NCI-H1436 (cell line): Measurements from ENCODE around the gene KIF27.
A peak's percentile ranks its signal among the peaks of the same experiment; 100 is the strongest.
"Not testable (repeated sequence)": the region's sequence is repeated elsewhere in the genome, so short reads cannot be mapped to it uniquely, and the experiment has no call there.

Experiments
- DNase-seq: peaks from one replicate; lab custom pipeline; 2025; lab: John Stamatoyannopoulos, UW

KIF27 gene, protein sequence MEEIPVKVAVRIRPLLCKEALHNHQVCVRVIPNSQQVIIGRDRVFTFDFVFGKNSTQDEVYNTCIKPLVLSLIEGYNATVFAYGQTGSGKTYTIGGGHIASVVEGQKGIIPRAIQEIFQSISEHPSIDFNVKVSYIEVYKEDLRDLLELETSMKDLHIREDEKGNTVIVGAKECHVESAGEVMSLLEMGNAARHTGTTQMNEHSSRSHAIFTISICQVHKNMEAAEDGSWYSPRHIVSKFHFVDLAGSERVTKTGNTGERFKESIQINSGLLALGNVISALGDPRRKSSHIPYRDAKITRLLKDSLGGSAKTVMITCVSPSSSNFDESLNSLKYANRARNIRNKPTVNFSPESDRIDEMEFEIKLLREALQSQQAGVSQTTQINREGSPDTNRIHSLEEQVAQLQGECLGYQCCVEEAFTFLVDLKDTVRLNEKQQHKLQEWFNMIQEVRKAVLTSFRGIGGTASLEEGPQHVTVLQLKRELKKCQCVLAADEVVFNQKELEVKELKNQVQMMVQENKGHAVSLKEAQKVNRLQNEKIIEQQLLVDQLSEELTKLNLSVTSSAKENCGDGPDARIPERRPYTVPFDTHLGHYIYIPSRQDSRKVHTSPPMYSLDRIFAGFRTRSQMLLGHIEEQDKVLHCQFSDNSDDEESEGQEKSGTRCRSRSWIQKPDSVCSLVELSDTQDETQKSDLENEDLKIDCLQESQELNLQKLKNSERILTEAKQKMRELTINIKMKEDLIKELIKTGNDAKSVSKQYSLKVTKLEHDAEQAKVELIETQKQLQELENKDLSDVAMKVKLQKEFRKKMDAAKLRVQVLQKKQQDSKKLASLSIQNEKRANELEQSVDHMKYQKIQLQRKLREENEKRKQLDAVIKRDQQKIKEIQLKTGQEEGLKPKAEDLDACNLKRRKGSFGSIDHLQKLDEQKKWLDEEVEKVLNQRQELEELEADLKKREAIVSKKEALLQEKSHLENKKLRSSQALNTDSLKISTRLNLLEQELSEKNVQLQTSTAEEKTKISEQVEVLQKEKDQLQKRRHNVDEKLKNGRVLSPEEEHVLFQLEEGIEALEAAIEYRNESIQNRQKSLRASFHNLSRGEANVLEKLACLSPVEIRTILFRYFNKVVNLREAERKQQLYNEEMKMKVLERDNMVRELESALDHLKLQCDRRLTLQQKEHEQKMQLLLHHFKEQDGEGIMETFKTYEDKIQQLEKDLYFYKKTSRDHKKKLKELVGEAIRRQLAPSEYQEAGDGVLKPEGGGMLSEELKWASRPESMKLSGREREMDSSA (N-terminal part only)

DNA sequence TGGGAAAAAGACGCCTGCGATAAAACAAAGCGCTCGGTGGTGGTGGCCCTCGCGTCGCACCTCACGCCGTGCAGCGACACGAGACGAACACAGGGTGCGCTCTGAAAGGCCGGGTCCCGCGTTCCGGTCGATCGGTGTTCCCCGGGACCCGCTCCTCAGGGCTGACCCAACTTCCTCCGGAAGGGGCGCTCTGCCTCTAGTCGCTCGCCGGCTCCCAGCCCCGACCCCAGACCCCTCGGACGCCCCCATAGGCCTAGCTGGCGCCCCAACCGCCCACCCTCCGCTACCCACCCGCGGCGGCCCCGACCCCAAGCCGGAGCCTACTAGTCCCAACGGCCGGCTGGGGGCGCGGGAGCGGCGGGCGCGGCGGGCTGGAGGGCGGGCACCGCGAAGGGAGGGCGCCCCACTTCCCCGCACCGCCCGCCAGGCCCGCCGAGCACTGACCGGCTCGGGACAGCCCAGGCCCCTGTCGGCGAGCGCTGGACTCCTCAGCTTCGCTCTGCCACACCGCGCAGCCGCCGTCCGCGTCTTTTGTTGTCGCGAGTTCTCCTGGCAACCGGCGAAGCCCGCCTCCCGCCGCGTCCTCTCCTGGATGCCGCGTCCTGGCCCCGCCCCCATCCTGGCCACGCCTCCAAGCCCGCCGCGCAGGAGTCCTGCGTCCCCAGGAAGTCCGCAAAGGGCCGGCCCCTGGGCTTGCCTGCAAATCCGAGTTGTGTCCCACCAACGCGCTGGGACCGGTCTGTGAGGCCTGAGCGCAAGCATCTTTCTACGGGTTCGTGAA, at the start of gene KIF27:
Gene KIF27, minus strand, starts transcription at position 506 of the 781 bp plus-strand sequence. CDS start 5,841 bp downstream, outside the sequence.
- peak; percentile 92 for DNase-seq

GRCh38 chr9:83969602-83970001, 48.4 kb upstream of the KIF27 start:
- DNase-seq, result no peak

DNA sequence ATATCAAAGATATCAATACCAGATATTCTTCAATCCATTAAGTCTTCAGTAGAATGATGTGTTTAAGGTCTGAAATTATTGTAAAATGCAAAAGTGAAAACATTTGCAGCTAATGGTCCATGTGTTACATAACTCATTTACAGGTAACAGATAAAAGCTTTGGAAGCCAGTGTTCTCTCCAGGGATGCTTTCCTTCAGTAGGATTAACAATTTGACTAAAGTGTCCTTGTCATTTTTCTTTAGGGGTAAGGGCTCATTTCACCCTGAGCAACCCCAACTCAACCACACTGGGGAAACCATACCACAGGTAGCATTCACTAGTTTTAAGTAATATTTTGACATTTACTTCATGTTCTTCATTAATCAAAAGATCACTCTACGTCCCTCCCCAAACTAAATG, 45.8 kb upstream of the KIF27 start:
- DNase-seq, result no peak

DNA sequence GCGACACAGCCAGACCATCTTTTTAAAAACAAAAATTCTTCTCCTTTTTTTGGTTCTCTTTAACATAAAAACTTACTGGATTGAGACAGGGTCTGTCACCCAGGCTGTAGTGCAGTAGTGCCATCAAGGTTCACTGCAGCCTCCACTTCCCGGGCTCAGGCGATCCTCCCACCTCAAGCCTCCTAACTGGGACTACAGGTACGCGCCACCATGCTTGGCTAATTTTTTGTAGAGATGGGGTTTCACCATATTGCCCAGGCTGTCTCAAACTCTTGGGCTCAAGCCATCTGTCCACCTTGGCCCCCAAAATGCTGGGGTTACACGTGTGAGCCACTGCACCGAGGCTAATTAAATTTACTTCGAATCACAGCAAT, 45.0 kb upstream of the KIF27 start:
- DNase-seq, result no peak

DNA sequence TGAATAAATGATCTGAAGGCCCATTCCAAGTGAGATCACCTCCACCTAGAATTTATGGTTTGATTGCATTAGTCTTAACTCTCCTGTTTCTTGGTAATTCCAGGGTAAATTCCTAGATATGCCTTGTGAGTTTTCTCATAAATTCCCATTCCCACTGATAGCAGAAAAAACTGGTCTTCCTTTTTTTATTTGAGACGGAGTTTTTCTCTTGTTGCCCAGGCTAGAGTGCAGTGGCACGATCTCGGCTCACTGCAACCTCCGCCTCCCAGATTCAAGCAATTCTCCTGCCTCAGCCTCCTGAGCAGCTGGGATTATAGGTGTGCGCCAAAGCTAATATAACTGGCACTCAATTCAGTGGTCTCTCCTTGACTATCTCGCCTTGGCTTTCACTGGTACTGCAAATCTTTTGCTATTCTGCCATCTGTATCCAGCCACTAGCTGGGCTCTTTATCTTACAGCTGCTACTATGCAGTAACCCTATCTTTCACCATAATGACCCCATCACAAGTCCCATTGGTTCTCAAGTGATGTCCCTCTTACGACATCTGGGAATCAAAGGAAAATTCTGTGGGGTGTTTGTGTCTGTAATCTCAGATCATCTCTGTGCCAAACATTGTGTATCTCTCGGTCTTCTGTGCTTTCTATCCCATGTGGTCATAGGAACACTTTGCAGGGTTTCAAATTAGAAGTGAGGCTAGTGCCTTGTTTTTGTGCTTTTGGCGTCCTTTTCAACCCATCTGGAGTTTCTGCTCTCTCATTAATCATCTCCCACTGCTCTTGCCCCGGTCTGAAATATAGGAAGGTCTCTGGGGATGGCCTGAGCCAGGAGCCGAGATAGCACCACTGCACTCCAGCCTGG, 44.3 kb upstream of the KIF27 start:
- DNase-seq, result no peak

GRCh38 chr9:83964973-83965349, 43.7 kb upstream of the KIF27 start:
- no peak for DNase-seq

GRCh38 chr9:83962165-83962564, 40.9 kb upstream of the KIF27 start:
- no peak for DNase-seq

- DNase-seq, result no peak
These were observed 39.8 kb upstream of the KIF27 start for GRCh38 chr9:83960991-83961390.

DNA sequence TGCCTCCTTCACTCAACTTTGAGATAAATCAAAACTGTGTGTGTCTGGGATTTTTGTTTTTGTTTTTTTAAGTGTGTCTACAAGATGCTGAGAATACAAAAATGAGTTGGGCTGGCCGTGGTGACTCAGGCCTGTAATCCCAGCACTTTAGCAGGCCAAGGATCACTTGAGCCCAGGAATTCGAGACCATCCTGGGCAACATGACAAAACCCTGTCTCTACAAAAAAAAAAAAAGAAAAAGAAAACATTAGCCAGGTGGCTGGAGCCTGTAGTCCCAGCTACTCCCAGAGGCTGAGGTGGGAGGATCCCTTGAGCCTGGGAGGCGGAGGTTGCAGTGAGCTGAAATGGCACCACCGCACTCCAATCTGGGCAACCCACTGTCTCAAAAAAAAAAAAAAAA, 37.8 kb upstream of the KIF27 start:
- no peak for DNase-seq

DNA sequence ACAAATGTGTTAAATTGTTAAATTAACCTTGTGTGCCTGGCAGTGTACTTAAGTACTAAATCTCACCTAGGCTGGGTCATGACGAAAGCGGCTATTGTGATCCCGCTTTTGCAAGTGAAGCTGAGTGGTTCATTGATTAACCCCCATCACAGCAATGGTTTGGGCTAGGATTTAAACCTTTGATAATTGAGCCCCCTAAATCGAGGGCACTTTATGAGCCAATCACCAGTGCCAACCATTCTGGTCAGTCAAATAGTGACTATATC, 35.9 kb upstream of the KIF27 start:
- no peak for DNase-seq

DNA sequence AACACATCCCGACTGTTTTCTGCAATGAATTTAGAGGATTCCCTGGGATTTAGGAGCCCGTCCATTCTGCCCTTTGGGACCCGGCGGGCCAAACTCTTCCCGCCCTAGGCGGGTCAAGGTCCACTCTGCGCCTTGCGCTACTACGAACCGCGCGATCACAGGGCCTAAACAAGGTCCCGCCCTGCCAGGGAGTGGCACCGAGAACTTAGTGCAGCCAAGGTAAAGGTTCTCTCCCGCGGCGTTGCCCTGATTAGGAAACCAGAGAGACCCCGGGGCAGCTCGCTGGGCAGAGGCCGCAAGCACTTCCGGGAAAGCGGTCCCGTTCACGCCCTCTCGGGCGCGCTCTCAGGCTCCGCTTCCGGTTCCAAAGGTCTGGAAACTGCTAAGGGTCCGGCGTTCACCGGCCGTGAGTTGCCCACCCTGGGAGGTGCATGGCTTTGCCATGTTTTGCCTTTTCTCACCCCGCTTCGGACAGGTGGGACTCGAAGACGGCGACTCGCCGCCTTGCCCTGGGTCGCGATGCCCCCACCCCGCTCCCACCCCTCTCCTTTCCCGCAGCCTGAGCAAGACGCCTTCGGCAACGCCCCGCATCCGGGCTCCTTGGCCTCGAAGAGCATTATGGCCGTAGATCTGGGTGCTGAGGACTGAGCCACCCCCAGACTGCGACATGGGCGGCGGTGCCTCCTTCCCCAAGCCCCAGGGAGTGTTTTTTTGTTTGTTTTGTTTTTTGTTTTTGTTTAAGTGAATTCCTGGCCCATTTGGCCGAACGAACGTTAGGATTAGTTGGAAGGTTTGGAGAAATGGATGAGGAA, 35.4 kb upstream of the KIF27 start:
- peak; percentile 56 for DNase-seq

DNA sequence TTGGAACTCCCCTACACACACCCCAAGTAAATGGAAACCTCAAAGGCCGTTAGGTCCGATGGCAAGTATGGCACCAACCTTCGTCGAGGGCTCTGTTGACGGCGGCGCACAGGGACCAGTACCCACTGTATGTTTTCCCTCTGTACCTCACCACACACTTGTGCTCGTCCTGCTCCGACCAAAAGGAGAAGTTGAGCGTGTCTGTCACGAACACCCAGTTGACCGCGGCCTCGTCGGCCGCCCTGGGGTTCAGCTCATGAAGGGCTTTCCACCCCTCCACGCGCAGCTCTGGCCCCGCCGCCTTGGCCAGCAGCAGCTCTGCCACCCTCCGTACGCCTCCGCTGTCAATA, 34.8 kb upstream of the KIF27 start:
- DNase-seq, result no peak

DNA sequence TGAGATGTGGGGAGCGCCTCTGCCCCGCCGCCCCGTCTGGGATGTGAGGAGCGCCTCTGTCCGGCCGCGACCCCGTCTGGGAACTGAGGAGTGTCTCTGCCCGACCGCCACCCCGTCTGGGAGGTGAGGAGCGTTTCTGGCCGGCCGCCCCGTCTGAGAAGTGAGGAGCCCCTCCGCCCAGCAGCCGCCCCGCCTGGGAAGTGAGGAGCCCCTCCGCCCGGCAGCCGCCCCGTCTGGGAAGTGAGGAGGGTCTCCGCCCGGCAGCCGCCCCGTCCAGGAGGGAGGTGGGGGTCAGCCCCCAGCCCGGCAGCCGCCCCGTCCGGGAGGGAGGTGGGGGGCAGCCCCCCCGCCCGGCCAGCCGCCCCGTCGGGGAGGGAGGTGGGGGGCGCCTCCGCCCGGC, 26.9 kb upstream of the KIF27 start:
- not testable (repeated sequence) for DNase-seq

DNA sequence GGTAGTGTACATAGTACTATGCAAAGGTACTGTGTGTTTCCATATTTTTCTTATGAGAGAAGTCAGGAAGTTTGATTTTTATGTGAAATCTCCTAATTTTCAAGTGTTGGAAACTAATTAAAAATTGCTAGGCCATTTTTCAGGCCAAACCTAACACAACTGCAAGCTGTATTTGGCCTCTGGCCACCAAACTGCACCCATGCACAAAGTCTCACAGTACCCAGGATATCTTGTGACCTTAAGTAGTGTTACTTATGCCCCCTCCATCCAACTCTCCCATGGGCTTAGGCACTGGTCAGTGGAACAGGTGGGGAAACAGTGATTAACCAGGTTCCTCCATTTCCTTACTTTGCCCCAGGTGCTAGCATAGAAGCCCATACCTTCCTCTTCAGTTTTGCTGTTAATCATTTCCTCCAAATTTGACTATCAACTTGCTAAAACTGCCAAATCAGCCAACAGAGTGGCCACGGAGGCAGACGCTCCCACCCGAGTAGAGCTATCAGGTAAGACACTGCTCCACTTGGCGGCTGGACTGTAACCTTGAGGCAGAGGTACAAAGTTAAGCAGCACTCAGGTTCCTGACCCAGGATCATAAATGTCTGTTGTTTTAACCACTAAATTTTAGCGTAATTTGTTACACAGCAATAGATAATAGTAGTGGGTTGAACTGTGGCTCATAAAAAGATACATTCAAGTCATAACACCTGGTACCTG, 19.5 kb upstream of the KIF27 start:
- no peak for DNase-seq

DNA sequence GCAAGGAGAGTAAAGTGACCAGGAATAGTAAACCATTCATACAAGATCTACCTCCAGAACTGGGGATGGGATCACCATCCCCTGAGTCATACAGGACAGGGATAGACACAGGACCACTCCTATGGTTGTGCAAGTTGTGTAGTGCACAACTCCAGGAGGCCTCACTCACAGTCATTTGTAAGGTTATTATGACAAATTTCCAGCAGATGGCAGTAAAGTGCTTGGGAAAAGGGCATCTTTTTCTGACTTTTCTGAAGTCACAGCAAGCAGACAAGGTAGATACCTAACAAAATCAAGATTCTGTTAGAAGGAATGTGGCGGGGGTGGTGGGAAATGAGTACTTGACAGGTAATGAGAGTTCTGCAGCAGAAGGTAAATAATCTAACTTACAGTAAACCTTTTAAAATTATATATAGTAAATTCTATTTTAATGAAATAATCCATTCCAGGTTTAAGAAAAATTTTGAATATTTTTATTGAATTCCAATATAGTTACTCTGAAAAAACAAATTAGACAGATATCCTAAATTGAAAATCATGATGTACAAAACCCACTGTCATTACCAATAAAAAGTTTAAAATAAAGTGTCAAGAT, 16.7 kb upstream of the KIF27 start:
- DNase-seq, result peak; percentile 58

DNA sequence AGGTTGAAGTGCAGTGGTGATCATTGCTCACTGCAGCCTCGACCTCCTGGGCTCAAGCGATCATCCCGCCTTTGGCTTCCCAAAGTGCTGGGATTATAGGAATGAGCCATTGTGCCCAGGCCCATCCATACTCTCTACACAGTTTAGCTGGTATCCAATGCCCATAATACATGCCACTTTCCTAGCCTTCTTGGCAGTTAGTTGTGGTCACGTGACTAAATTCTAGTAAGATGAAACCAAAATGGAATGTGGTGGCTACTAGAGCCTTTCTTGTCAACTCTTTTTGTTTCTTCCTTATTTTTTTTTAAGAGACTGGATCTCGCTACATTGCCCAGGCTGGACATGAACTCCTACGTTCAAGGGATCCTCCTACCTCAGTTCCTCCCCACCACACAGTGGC, 15.3 kb upstream of the KIF27 start:
- DNase-seq, result no peak

GRCh38 chr9:83935276-83935935, 14.2 kb upstream of the KIF27 start:
- no peak for DNase-seq

GRCh38 chr9:83934569-83935275, 13.5 kb upstream of the KIF27 start:
- no peak for DNase-seq
